ENCODE data around the gene KCNJ12. TPM values are rescaled to one million over a fixed set of nuclear protein-coding genes. Genes with fewer than 3 reads are reported as not detected.

KCNJ12 gene
- total RNA-seq, 1 donor: 1.7 TPM

- peak; percentile 0 for TF ChIP-seq CTCF (IDR thresholded peaks at IDR 0.05; ENCODE audit: insufficient read depth, low read length)
- H3K4me3 ChIP-seq (ENCODE audit: low read depth, low read length): peak overlapping the region; percentile 57
- peak; percentile 50 for DNase-seq (ENCODE audit: low read depth)
These were observed 868 bp downstream of the KCNJ12 start for GRCh38 chr17:21376759-21377690.

- DNase-seq (ENCODE audit: low read depth): no peak
- TF ChIP-seq CTCF (IDR thresholded peaks at IDR 0.05; ENCODE audit: insufficient read depth, low read length): no peak
- peak overlapping the region; percentile 57 for H3K4me3 ChIP-seq (ENCODE audit: low read depth, low read length)
These were observed 1.7 kb downstream of the KCNJ12 start for GRCh38 chr17:21377705-21378396.

GRCh38 chr17:21378553-21378952 lies 2.4 kb downstream of the KCNJ12 start:
- no peak overlapping the region for H3K4me3 ChIP-seq (ENCODE audit: low read depth, low read length)
- TF ChIP-seq CTCF (IDR thresholded peaks at IDR 0.05; ENCODE audit: insufficient read depth, low read length): no peak
- no peak for DNase-seq (ENCODE audit: low read depth)

- H3K4me3 ChIP-seq (ENCODE audit: low read depth, low read length): no peak overlapping the region
- no peak for TF ChIP-seq CTCF (IDR thresholded peaks at IDR 0.05; ENCODE audit: insufficient read depth, low read length)
- no peak for DNase-seq (ENCODE audit: low read depth)
These were observed 3.0 kb downstream of the KCNJ12 start for GRCh38 chr17:21379080-21379711.

- TF ChIP-seq CTCF (IDR thresholded peaks at IDR 0.05; ENCODE audit: insufficient read depth, low read length): no peak
- DNase-seq (ENCODE audit: low read depth): no peak
- H3K4me3 ChIP-seq (ENCODE audit: low read depth, low read length): no peak overlapping the region
These were observed 4.5 kb downstream of the KCNJ12 start for GRCh38 chr17:21380659-21381058.

GRCh38 chr17:21381076-21381706 lies 5.0 kb downstream of the KCNJ12 start:
- H3K4me3 ChIP-seq (ENCODE audit: low read depth, low read length): no peak overlapping the region
- TF ChIP-seq CTCF (IDR thresholded peaks at IDR 0.05; ENCODE audit: insufficient read depth, low read length): no peak
- DNase-seq (ENCODE audit: low read depth): no peak

Measured in fibroblast of the aortic adventitia (primary cell).